Dedifferentiated amniotic fluid mesenchymal stem cell (primary cell): ENCODE results near the gene TRIM8.
"Not testable (repeated sequence)": the region's sequence is repeated elsewhere in the genome, so short reads cannot be mapped to it uniquely, and the experiment has no call there.

Experiments used
- DNase-seq: peaks from one replicate; pipeline ENCODE4 v3.0.0-alpha.2; 2016; ENCODE audit errors: extremely low spot score

TRIM8 gene

GRCh38 chr10:102650655-102651454 lies 6.6 kb downstream of the TRIM8 start:
- no peak for DNase-seq

- no peak for DNase-seq
Observed at GRCh38 chr10:102651455-102652169, 7.3 kb downstream of the TRIM8 start.

- DNase-seq = no peak
Observed at GRCh38 chr10:102652170-102652916, 8.1 kb downstream of the TRIM8 start.

GRCh38 chr10:102653060-102653459 lies 8.8 kb downstream of the TRIM8 start:
- DNase-seq = no peak

- no peak for DNase-seq
Observed at GRCh38 chr10:102654566-102654965, 10.3 kb downstream of the TRIM8 start.

GRCh38 chr10:102654969-102655368 lies 10.7 kb downstream of the TRIM8 start:
- DNase-seq = no peak

GRCh38 chr10:102656026-102656425 lies 11.7 kb downstream of the TRIM8 start:
- DNase-seq = no peak

- DNase-seq = no peak
Observed at GRCh38 chr10:102656791-102657371, 12.6 kb downstream of the TRIM8 start.

GRCh38 chr10:102657451-102657850 lies 13.2 kb downstream of the TRIM8 start:
- no peak for DNase-seq

- DNase-seq = no peak
Observed at GRCh38 chr10:102657984-102658724, 13.9 kb downstream of the TRIM8 start.

- no peak for DNase-seq
Observed at GRCh38 chr10:102658802-102659201, 14.5 kb downstream of the TRIM8 start.

GRCh38 chr10:102660888-102661657 lies 16.8 kb downstream of the TRIM8 start:
- no peak for DNase-seq

- DNase-seq = no peak
Observed at GRCh38 chr10:102661658-102662028, 17.4 kb downstream of the TRIM8 start.

- DNase-seq = no peak
Observed at GRCh38 chr10:102665904-102666509, 21.7 kb downstream of the TRIM8 start.

GRCh38 chr10:102667411-102667810 lies 23.1 kb downstream of the TRIM8 start:
- DNase-seq = not testable (repeated sequence)

- DNase-seq = no peak
Observed at GRCh38 chr10:102668326-102669107, 24.2 kb downstream of the TRIM8 start.

- no peak for DNase-seq
Observed at GRCh38 chr10:102669206-102670064, 25.2 kb downstream of the TRIM8 start.

- DNase-seq = no peak
Observed at GRCh38 chr10:102670065-102670670, 25.9 kb downstream of the TRIM8 start.
